Mucosa of stomach (tissue), 1 donor: ENCODE data around the gene VPS4B.

ENCODE experiments used
- H3K27me3 ChIP-seq: one replicate; pipeline ENCODE4 v1.7.0; 2013; ENCODE audit warnings: mild to moderate bottlenecking, low read length; ENCODE audit not compliant: control insufficient read depth, insufficient read depth
- H3K36me3 ChIP-seq: one replicate; pipeline ENCODE4 v1.7.0; 2013; ENCODE audit warnings: low read length; ENCODE audit not compliant: control insufficient read depth, insufficient read depth
- H3K4me1 ChIP-seq: one replicate; pipeline ENCODE4 v1.7.0; 2013; ENCODE audit warnings: mild to moderate bottlenecking, low read length; ENCODE audit not compliant: control insufficient read depth, insufficient read depth
- H3K4me3 ChIP-seq: one replicate; pipeline ENCODE4 v1.7.0; 2013; ENCODE audit warnings: low read length
- H3K9ac ChIP-seq: one replicate; pipeline ENCODE4 v1.7.0; 2013; ENCODE audit warnings: mild to moderate bottlenecking, low read length, moderate library complexity
- H3K9me3 ChIP-seq: one replicate; pipeline ENCODE4 v1.7.0; 2013; ENCODE audit warnings: mild to moderate bottlenecking, low read length, moderate library complexity; ENCODE audit not compliant: control insufficient read depth
- donor health status: Pancreatic carcinoma.

The VPS4B gene

DNA sequence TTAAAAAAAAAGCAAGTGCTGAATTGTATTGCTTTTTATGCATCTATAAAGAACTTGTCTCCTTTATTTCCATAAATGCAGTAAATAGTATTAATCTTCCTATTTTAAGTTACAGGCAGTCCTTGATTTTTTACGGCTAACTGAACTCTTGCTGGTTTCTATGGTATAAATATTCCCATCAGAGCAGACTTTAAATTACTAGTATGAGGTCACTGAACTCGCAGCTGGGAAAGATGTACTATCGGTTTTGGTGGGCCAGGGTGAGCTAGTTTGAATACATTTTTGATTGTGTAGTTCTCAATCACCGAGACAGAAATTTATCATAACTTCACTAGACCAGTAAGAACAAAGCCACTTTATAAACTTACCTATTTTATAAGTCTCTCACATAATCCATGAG is 34.4 kb downstream of the VPS4B start:
- no peaks in the 10 kb centered on the region for H3K4me1 ChIP-seq
- H3K27me3 ChIP-seq, result no peaks in the 10 kb centered on the region
- no peaks in the 10 kb centered on the region for H3K36me3 ChIP-seq
- no peaks in the 10 kb centered on the region for H3K9me3 ChIP-seq
- no peak overlapping the region for H3K4me3 ChIP-seq
- H3K9ac ChIP-seq, result no peak overlapping the region

DNA sequence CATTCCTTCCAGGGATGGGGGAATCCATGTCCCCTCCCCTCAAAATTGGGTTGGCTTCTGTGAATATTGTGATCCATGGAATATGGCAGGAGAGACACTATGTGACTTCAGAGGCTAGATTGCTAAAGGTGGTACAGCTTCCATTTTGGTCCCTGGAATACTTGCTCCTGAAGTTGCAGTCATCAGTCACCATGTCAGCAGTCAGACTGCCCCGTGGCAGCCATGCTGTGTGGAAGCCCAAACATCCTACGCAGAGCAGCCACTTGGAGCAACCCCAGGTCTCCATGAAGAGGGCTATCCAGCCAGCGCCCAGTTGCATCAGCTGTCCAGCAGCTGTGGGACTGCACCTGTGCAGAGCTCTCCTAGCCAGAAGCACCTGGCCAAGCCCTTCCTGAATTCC is 39.4 kb downstream of the VPS4B start:
- Histone ChIP-seq H3K4me1 (no peaks in the 10 kb centered on the region), H3K9me3 (no peaks in the 10 kb centered on the region), H3K27me3 (no peaks in the 10 kb centered on the region), H3K9ac (no peak overlapping the region), H3K4me3 (no peak overlapping the region), H3K36me3 (no peaks in the 10 kb centered on the region)

DNA sequence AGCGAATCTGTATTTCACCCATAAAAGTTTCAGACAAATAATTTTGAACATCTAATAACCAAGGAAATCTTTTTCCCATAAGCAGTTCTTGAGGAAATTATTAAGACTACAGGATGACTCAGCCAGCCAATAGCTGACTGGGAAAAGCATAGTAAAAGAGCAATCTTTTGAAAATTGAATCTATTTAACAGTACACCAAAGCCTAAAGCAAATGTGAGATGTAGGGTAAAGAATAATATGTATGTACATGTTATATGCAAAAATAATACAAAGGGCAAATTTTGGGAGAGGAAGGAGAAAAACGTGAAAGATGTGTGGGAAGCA is 42.7 kb downstream of the VPS4B start:
- H3K4me3 ChIP-seq, result no peak overlapping the region
- no peaks in the 10 kb centered on the region for H3K36me3 ChIP-seq
- H3K9ac ChIP-seq, result no peak overlapping the region
- no peaks in the 10 kb centered on the region for H3K27me3 ChIP-seq
- H3K4me1 ChIP-seq, result no peaks in the 10 kb centered on the region
- H3K9me3 ChIP-seq, result no peaks in the 10 kb centered on the region

DNA sequence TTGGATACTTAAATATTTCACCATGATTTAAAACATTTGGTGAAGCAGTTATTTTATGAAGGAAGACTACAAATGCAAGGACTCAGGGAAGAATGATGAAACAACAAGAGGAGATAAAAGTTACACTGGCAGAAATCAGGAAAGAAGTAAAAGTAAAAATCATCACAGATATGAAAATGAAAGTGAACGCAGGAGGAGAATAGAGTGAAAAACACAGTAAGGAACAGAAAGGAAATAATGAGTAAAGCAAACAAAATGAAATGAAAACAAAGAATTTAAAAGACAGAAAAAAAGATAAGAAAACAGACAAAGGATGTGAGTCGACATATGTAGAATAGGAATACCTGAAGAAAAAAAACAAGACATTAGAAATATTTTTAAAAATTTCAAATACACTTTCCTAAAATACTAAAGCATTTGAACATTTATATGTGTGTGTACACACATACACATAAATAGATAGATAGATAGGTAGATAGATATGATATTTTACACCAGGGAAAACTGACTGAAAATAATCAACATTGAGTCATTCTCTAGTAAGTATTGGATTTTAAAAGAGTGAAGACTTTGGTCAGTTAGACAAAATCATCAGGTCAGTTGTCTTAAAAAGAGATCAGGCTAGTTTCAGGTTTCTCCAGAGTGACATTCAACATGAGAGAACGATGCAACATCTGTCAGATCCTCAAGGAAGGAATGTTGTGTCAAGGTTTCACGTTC is 43.2 kb downstream of the VPS4B start:
- Histone ChIP-seq H3K9me3 (no peaks in the 10 kb centered on the region), H3K4me3 (no peak overlapping the region), H3K36me3 (no peaks in the 10 kb centered on the region), H3K9ac (no peak overlapping the region), H3K4me1 (no peaks in the 10 kb centered on the region), H3K27me3 (no peaks in the 10 kb centered on the region)

DNA sequence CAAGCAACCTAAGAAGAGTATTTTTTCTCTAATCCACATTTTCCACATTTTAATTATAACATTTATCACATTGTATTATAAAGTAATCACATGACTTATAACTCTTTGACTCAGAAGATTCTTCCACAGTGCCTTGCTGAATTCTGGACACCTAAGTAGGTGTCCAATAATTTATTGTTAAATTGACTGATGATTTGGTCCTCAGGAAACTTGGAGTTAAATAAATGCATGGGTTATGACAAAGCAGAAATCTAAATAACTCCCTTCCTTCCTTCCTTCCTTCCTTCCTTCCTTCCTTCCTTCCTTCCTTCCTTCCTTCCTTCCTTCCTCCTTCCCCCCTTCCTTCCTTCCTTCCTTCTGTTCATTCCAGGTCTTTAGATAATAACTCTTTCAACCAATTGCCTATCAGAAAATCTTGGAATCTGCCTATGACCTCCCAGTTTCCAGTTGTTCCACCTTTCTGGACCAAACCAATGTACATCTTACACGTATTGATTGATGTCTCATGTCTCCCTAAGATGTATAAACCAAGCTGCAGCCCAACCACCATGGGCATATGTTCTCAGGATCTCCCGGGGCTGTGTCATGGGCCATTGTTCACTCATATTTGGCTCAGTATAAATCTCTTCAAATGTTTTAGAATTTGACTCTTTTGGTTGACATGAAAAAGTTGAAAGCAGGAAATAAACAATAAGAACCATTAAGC is 44.8 kb downstream of the VPS4B start:
- Histone ChIP-seq H3K9me3 (no peaks in the 10 kb centered on the region), H3K4me1 (no peaks in the 10 kb centered on the region), H3K27me3 (no peaks in the 10 kb centered on the region), H3K4me3 (no peak overlapping the region), H3K9ac (no peak overlapping the region), H3K36me3 (no peaks in the 10 kb centered on the region)

DNA sequence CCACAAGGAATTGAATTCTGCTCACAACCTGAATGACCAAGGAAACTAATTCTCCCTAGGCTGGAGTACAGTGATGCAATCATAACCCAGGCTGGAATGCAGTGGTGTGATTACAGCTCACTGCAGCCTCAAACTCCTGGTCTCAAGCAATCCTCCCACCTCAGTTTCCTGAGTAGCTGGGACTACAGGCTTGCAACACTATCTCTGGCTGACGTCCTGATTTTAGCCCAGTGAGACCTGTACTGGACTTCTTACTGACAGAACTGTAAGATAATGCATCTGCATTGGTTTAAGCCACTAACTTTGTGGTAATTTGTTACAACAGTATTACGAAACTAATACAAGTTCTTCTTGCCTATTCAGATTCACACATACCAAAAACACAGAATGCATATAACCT is 45.7 kb downstream of the VPS4B start:
- Histone ChIP-seq H3K9ac (no peak overlapping the region), H3K36me3 (no peaks in the 10 kb centered on the region), H3K27me3 (no peaks in the 10 kb centered on the region), H3K4me1 (no peaks in the 10 kb centered on the region), H3K4me3 (no peak overlapping the region), H3K9me3 (no peaks in the 10 kb centered on the region)

DNA sequence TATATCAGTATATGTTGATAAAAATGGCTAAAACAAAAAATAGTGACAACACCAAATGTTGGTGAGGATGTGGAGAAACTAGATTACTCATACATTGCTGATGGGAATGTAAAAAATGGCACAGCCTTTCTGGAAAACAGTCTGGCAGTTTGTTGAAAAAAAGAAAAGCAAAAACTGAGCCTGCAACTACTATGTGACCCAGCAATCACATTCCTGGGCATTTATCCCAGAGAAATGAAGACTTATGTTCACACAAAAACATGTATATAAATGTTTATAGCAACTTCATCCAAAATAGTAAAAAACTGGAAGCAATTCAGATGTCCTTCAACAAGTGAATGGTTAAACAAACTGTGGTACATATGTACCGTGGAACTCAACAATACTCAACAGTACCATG is 47.7 kb downstream of the VPS4B start:
- no peaks in the 10 kb centered on the region for H3K36me3 ChIP-seq
- H3K4me1 ChIP-seq, result no peaks in the 10 kb centered on the region

DNA sequence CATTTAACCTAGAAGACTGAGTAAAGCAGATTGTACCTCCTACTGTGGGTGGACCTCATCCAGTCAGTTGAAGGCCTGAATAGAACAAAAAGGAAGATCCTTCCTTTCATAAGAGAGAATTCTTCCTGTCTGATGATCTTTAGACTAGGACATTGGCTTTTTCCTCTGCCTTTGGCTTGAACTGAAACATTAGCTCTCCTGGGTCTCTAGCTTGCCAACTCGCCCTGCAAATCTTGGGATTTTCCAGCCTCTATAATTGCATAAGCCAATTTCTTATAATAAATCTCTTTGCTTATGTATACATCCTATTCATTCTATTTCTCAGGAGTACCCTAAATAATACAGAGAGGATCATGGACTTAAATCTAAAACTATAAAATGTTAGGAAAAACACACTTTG is 49.1 kb downstream of the VPS4B start:
- Histone ChIP-seq H3K36me3 (no peaks in the 10 kb centered on the region), H3K9me3 (no peaks in the 10 kb centered on the region), H3K4me3 (no peak overlapping the region), H3K9ac (no peak overlapping the region), H3K4me1 (no peaks in the 10 kb centered on the region), H3K27me3 (no peaks in the 10 kb centered on the region)

More for the DNA sequence above, 47.7 kb downstream of the VPS4B start:
- Histone ChIP-seq H3K27me3 (no peaks in the 10 kb centered on the region), H3K9ac (no peak overlapping the region), H3K4me3 (no peak overlapping the region), H3K9me3 (no peaks in the 10 kb centered on the region)

DNA sequence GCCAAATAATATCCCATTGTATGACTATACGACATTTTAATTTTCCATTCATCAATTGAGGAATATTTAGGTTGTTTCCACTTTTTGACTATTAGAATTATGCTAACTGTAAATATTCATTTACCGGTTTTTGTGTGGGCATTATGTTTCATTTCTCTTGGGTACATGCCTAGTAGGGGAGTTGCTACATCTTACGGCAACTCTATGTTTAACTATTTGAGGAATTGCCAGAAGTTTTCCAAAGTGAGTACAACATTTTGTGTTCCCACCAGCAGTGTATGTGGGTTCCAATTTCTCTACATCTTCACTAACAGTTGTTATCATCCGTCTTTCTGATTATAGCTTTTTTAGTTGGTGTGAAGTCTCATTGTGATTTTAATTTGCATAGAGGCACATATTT is 53.7 kb downstream of the VPS4B start:
- Histone ChIP-seq H3K4me1 (no peaks in the 10 kb centered on the region), H3K9ac (no peak overlapping the region), H3K4me3 (no peak overlapping the region), H3K27me3 (no peaks in the 10 kb centered on the region), H3K9me3 (no peaks in the 10 kb centered on the region), H3K36me3 (no peaks in the 10 kb centered on the region)

DNA sequence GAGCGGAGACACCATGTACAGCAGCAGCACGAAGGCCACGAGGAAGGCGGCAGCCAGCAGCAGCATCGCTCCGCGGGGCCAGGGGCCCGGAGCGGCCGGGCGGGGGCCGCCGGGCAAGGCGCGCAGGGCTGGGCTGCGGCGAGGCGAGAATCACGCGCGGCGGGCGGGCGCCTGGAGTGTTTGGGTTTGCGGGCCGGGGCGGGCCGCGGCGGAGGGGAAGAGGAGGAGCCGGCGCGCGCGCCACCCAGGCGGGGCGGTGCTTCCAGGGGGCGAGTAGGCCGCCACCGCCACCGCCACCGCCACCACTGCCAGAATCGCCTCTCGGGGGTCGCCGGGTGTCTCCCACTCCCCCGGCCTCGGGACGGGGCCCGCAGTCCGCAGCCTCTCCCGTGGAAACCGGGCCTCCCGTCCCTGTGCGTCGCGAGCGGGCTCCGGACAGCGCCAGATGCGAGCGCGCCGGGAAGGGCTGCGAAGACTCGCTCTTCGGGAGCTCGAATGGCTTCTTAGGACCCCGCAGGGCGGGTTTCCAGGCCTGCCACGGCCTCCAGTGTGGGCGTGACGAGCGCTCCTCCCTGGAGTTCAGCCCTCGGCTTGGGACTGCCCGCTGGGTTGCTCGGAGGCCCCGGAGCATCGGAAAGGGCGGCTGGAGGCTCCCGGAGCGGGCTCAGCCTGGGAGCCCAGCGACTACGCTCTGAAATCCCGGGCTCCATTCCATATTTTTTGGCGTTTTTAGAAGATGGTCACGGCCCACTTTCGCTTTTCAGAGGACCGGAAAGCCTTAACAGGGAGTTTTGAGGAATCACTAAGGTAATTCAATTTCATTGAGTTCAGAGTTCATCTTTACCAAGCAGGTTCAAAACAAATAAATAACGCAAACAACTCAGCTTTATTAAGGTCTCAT is 55.0 kb downstream of the VPS4B start, which contains the start of gene KDSR:
Gene KDSR (minus strand): TSS at position 154 of the 901 bp plus-strand sequence. CDS start 88 bp downstream, at position 66.
- Histone ChIP-seq H3K4me1 (no peaks in the 10 kb centered on the region), H3K4me3 (peak within 1 kb of the TSS; percentile 66), H3K9ac (peak within 1 kb of the TSS; percentile 80), H3K27me3 (no peaks in the 10 kb centered on the region), H3K9me3 (no peaks in the 10 kb centered on the region), H3K36me3 (no peaks in the 10 kb centered on the region)

DNA sequence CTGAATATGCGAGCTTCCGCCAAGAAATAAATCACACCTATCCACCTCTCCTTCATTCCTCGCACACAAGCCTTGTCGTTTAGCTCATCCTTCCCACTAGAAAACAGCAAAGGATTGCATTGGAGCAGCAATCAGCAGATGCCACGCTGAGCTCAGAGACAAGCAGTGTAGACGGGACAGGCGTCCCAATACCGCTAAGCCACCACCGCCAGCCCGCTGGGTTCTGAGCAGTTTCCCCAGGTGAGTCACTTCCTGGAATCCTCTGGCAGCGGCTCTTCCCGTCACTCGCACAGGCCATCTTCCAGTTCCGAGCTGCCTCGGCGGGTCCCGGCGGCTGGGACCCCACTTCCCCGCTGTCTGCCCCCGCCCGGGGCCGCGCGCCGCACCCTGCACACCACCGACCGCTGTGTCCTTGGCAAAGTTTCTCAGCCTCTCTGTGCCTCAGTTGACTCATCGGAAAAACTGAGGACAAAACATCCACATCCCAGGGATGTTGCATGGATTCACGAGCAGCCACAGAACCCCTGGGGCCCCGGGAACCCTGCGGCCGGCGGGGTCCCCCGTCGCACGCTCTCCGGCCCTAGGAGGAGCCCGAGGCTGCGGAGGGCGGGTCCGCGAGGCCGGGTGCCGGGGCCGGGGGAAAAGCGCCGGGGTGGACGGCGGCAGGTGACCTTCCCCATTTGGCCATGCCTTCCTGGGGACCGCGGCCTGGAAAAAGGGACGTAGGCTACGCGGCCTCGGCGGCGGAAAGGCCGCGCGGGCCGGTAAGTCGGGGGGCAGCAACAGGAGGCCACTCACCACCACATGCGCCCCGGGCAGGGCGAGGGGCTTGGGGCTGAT is 55.8 kb downstream of the VPS4B start:
- Histone ChIP-seq H3K36me3 (no peaks in the 10 kb centered on the region), H3K4me3 (peak overlapping the region; percentile 48), H3K9ac (peak overlapping the region; percentile 80), H3K4me1 (no peaks in the 10 kb centered on the region), H3K27me3 (no peaks in the 10 kb centered on the region), H3K9me3 (no peaks in the 10 kb centered on the region)
